Amniotic epithelial cell (primary cell): ENCODE measurements around the gene MYBPC1.
"Not testable (repeated sequence)": the region's sequence is repeated elsewhere in the genome, so short reads cannot be mapped to it uniquely, and the experiment has no call there.

Experiments
- DNase-seq: peaks from one replicate; pipeline ENCODE4 v3.0.0-alpha.2; 2010; ENCODE audit warnings: low read depth

Gene MYBPC1

DNA sequence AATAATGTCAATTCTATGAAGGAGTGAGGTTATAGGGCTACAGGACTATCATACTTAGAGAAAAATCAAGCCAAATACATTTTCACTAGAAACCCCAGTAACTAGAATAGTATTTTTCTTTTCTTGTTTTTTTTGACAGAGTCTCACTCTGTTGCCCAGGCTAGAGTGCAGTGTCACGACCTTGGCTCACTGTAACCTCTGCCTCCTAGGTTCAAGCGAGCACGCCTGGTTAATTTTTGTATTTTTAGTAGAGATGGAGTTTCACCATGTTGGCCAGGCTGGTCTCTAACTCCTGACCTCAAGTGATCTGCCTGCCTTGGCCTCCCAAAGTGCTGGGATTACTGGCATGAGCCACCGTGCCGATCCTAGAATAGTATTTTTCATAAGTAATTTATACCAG is 139.7 kb downstream of the MYBPC1 start:
- not testable (repeated sequence) for DNase-seq
